Activated CD4-positive, alpha-beta T cell treated with anti-CD3 and anti-CD28 coated beads, Interleukin-2, amount 50 U/mL, for 24 hours (primary cell): ENCODE data around the gene C11orf58.

Source experiments
- DNase-seq, 2 donors: peaks; one replicate each; pipeline ENCODE4 v3.0.0-alpha.2; 2020; ENCODE audit warnings: low read depth in 1 of 2, low spot score in 1 of 2

The C11orf58 gene

DNA sequence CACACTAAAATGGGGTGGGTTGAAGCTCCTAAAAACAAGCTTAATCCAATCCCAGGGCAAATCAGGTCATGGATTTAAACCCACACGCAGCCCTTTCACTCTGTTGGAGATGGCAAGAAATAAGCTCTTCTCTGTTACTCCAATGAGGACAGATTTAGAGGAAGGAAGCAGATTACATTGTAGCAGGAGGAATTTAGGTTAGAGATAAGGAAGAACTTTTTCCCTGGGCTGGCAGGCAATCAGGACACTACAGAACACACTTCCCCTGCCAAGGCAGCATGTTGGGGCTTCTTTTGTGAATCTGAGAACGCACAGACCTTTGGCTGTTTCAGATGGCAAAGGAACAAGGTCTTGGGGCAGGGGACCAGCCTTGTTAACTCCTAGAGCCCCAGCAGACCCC lies 46.2 kb downstream of the C11orf58 start:
- DNase-seq = no peak

DNA sequence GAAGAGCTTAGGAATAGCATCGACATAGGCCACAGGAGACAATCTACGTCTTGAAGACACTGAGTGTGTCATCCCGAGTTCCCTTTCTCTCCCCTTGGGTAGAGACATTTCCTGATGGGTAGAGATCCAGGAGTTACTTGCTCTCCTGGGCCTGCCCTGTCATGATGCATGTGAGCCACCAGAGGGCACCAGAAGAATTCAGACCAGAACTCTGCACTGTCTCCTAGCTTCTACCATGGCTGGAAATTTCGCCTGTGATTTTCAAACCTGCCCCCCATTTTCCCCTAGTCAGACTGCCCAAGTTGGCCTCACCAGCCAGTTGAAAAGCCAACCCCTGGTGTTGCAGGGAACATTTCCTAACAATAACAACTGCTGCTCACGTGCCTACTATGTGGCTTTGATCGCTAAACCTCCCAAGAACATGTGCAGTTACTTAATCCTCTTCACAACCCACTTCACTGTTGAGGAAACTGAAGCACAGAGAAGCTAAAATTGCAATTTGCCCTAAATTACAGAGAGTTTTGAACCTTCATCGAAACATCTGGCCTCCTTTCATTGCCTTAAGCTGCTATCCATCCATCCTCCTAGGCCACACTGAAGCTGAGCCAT lies 47.2 kb downstream of the C11orf58 start:
- DNase-seq = peak in 1 of 2 donors; percentile 59

DNA sequence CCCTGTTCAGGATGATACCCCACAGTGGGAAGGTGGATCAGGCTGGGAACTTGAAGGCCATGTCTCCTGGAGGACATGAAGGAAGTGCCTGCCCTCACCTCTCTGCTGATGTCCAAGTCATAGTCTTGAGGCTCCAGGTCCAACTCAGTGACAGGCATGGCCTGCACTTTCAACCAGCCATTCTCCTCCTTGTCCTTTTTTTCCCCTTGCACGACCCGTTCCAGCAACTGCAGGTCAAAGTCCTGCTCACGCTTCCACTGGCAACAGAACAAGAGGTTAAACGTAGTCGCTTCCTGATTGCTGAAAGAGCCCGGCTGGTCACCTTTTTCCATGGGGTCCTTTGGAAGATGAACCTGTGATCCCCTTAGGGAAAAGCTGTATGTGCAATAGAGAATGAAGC lies 47.7 kb downstream of the C11orf58 start:
- DNase-seq = no peak

DNA sequence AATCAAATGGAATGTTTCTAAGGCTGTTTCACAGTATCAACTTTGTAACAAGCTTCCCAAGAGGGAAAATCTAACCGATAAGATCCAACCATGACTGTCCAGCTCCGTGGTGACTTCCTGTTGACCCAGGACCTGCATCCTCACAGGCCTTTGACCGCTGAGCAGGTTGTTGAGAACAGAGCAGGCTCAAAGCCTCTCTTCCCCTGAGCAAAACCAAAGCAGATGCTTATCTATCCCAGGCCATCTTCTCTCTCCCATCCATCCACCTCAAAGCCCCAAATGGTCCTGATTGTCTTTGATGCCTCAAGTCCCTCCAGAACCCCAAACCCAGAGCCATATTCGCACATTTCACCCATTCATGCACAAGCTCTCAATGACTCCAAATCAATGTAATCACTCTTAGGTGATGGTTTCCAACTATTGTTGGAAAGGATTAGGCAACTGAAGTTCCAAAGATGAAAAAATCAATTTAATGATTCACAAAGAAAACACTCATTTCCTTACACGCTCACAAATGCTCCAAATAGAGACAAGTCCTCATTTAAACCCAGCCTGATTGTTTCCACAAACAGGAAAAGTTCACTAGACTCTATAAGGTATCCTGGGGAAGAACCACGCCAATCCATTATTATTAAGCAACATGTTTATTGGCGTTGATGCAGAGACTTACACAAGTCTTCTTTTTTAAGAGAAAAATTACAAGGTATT lies 48.7 kb downstream of the C11orf58 start:
- DNase-seq = no peak

DNA sequence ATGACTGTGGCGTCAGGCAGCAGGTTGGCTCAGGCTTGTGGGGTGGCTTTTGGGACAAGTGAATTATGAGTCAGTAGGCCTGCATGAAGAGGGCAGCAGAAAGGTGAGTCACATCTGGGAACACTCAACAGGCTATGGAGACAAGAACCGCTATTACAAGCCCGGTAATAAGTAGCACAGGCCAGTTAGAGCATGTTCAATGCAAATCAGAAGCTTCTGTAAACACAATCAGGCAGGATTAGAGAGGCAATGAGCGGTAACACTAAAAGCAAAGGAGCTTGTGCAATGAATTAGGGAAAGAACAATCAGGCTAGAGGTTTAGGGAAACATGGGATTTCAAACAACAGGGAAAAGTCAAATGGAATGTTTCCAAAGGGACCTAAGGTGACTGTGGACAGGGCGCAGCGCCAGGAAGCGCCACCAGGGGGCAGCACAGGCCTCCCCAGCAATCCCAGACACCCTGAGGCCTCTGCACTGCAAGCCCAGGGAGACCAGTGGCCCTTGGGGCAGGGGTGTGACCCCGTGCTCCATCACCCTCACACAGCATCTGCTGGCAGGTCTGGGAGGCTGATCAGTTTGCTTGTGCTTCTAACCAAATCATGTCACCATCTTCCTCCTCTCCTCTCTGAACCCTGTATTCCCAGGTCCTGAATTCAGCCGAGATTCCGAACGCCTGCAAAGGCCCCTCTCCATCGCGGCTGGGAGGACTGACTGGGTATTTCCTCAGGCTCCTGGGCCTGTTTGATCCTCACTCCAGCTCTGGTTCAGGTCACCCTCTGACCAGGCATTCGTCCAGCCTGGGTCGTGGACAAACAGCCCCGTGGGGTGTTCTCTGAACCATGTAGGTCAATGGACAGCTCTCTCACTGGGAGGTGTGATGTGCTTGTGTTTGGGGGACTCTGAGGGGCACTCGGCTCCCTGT lies 50.0 kb downstream of the C11orf58 start:
- DNase-seq = peak; percentile 30

DNA sequence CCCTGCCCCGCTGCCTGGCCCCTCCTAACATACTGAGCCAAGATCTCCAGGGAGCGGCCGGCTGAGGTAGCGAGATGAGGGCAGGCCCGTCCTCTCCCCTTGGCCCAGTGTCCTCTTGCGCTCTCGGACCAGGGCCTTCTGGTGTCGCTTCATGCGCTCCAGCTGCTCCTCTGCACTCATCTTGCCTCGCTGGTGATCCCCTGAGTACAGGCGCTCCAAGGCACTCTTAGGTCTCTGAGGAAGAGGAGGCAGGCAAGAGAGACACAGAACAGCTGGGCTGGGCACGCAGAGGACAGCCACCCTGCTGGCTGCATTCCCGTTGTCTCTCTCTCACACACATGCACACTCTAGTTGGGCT lies 50.6 kb downstream of the C11orf58 start:
- no peak for DNase-seq

DNA sequence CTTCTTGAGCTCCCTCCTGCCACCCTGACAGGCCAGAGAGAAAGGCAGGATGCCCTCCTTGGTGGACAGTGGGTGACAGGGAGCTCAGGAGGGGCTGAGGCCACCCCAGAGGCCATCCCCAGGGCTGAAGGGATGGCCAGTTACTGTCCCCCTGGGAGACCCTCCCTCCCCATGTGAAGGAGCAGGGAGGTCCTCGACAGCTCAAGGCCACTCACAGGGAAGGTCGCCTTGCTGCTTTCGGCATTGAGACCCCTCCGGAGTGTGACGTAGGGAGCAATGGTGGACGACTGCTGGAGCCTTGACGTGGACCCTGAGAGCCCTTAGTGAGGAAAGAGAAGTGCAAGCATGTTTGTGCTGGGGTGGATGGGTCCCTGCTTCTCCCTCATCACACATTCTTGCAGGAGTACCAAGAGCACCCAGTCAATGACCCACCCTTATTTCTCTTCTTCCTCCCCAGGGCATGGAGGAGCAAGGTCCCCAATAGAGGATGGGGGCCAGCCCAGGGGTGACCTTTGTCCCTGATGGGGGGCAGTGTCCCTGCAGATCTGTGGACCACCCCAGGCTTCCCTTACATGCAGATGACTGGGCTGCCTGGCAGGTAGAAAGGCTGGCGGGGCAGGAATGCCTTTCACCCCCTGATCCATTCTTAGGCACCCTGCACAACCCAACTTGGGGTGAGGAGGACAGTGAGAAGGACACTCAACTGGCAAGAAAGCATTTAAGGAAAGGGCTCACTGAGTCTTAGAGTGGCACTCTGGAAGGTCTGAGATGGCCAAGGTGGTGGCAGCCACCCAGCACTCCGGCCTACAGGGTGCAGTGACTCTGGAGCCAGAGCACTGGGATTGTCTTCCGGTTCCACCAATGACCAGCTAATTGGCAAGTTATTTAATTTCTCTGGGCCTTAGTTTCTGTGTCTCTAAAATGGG lies 51.4 kb downstream of the C11orf58 start:
- no peak for DNase-seq

DNA sequence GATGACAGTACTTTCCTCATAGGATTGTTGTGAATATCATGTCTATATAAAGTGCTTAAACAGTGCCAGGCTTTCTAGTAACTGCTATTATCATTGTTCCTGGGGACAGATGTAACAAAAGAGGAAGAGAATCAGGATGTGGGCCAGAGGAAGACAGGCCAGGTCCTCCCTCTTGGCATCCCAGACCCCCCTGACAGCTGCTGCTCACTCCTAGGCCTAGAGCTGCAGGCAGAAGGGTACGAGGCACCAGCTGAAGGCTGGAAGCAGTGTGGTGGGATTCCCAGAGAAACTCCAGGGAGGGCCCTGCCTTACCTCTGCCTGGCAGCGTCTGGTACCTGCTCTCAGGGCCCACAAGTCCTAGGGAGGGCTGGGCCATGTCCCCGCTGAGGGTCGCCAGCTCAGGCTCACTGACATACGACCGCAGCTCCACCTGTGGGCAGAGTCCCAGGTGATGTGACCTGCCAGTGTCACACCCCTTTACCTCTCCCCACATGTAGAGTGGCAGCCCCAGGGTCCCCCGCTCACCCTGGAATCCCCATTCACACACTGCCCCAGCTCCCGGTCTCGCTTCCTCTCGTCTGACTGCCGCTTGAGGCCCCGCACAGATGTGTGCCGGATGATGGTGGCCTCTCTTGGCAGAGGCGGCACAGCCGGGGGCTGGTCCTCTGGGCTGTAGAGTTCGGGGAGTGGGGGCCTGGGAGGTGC lies 52.2 kb downstream of the C11orf58 start:
- no peak for DNase-seq

DNA sequence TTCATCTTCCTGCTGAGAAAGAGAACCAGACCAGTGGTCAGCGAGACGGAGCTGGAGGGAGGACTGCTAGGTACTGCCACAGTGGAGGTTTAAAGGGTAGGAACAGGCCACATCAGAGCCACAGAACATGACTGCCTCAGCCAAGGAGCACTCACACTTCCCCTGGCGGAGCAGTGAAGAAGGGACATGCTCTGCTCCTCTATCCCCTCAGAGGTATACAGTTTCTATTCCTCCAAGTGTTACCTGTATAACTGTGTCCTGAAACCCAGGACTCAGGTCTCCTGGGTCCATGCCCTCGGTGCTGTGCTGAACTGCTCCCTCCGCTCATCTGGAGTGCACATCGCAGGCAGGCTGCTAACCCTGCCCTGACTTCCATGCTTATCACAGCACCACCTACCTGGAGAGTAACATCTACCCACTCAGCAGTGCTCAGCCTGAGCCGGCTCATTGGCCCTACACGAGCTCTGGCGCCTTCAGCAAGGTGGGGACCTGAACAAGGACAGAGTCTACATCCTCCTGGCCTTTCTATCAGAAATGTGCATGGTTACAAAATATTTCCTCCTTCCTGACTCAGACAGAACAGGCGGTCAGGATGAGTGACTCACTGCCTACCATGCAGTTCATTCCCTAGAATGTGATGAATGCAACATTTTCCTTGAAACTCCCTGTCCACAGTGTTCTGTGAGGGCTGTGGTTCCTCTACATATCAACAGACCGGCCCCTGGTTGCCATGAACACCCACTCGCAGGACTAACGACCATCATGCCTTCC lies 52.9 kb downstream of the C11orf58 start:
- no peak for DNase-seq

DNA sequence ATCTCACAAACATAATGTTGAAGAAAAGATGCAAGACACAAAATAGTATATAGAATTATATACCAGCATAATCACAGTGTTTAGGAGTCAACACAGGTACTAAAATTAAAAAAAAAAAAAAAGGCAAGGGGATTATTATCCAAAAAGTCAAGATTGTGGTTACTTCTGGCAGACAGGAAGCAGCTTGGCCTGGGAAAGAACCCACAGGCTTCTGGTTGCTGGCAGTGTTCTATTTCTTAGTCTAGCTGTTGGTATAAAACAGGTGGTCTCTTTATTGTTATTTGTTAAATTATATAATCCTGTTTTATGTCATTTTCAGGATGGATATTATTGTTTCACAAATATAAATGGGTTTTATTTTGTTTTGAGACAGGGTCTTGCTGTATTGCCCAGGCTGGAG lies 54.0 kb downstream of the C11orf58 start:
- DNase-seq = no peak

DNA sequence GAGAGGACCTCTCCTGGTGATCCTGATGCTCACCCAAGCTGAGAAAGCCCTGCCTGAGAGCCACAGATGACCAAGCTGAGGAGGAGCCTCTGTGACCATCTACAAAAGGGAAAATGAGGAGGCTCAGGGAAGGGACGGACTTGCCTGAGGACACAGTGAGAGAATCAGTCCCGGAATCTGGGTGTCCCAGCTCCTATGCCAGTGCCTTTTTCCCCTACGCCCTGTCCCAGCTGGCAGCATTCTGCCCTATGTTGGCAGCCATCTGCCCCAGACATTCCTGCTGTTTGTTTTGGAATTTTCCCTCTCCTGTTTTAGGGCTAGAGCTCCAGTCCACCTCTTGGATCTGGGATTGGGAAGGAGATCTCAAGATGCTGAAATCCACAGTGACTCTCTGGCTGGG lies 54.6 kb downstream of the C11orf58 start:
- DNase-seq = no peak

DNA sequence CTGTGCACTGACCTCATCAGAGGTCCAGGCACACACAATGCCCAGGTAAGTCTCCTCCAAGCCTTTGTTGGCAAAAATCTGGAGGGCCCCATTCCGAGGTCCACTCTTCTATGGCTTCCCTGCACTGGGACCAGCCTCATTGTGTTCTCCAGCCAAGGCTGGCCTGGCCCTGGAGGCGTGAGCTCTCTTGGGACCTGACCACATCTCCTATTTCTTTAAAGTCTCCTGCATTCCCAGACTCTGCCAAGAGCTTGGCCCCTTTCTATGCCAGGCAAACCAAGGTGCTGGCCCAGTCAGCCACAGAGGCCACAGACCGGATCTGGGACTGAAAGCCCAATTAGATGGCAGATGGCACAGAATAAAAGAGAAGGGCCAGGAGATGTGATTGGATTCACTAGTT lies 55.1 kb downstream of the C11orf58 start:
- no peak for DNase-seq

DNA sequence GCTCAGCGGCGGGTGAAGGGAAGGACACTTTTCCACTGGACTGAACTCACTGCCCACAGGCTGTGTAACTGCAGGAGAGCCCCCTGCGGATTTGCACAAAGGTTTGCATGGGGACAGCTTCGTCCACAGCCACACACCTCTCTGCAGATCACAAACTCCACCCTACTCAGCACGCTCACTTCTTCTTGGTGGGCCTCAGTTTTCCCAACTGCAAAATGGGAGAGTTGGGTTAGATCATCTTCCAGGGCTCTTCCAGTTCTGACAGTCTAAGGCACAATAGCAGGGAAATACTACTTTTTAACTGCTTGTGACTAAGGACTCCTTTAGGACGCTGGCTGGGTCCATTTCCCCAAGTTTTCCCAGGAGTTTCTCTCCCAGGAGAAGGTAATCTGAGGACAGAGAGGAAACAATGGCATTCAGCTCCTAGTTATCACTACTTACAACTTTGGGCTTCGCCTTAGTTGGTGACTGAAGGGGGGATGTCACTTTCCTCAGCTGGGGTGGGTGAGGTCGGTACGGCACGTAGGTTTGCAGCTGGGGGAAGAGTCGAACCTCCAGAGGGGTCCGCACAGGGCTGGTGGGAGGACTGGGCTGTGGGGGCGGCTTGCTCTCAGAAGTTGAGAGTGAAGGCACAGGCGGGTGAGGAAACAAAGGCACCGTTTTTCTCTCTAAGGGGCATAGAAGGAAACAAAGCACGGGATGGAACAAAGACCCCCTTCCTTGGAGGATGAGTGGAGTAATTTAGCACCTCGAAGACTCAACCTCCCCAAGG lies 55.8 kb downstream of the C11orf58 start:
- DNase-seq = no peak

DNA sequence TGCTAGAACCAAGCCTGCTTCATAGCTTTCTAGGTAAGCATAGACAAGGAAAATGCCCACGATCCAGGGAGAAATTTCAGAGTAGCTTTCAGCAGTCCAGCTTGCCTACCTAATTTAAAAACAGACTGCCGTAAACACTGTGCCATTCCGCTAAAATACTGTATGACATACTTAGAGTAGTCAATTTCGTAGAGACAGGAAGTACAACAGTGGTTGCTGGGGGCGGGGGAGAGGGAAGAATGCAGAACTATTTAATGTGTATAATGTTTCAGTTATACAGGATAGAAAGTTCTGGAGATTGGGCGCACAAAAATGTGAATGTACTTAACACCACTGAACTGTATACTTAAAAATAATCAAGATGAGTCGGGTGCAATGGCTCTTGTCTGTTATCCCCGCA lies 56.7 kb downstream of the C11orf58 start:
- DNase-seq = no peak

DNA sequence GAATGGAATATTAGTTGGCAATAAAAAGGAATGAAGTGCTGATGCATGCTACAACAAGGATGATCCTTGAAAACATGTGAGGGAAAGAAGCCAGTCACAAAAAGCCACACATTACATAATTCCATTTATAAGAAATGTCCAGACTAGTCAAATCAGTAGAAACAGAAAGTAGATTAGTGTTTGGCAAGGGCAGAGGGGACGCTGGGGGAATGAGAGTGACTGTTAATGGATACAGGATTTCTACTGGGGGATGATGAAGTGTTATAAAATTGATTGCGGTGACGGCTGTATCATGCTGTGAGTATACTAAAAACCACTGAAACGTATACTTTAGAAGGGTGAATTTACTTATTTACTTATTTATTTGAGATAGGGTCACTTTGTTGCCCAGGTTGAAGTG lies 57.9 kb downstream of the C11orf58 start:
- DNase-seq = no peak

DNA sequence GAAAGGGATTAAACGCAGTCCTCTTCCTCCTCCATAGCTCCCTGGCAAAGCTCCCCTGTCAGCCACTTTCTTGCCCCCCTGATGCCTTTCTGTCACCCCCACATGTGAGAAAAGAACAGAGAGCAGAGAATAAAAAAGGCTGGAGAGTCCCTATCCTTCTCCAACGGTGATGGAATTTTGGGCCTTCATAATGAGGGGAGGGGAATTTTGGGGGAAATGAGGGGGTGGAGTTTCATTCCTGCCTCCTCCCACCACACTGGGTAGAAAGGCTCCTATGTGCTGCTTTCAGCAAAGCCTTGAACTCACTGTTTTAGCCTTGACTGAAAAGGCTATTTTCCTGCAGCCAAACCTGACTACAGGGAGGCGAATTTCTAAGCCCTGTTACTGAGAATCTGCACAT lies 59.3 kb downstream of the C11orf58 start:
- DNase-seq = no peak

DNA sequence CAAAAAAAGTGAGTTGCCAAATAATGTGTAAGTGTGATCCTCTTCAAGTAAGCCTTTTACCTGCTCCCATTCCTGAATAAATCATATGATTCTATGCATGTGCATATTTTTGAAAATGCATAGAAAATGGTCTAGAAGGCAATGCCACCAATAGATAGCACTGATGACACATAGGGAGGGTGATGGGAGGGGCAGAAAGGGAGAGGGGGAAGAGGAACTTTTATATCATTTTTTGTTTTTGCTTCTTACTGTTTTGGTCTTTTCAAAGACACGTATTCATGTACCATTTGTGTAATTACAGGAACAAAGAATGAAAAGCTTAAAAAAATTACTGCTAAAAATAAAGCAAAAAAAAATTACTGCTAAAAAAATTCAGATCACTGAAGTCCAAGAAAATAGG lies 60.8 kb downstream of the C11orf58 start:
- no peak for DNase-seq

DNA sequence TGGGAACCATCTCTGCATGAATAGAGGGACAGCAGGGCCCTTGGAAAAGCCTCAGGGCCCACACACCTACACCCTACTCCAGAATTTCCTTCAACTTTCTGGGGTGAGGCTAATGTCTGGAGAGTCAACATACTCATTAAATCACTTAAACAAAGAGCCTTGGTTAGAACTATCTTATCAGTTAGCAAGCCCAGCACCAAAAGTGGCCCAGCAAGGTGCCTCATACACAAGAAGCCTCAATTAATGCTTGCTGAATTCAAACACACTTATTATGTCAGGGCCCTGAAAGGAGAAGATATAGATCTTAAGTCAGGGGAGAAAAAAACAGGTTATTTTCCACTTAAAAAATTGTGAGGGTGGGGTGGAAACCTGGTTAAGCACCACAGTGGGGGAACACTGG lies 61.4 kb downstream of the C11orf58 start:
- DNase-seq = no peak

DNA sequence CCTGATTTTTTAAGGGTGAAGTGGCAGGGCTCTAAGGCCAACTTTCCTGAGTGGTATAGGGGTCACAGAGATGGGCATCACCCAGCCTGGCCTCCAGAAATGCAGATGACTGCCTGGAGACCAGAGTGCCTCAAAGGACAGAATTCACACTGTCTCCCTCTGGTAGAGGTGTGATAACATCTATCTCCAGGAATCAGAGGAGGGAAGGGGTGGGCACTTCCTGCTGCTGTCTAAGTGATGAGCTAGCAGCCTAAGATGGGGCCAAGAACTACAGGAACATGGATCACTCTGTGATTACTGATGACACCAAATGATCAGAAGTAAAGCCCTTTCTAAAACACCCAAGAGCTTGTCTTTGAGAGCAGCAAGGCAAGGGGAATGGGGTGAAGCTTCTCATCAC lies 61.9 kb downstream of the C11orf58 start:
- DNase-seq = no peak
